DLD1 (cell line): Measurements from ENCODE around the gene UPK3BL2.
"Not testable (repeated sequence)": the region's sequence is repeated elsewhere in the genome, so short reads cannot be mapped to it uniquely, and the experiment has no call there.

Experiments used
- in situ Hi-C: cut with HindIII; loops from 2 replicates; pipeline ENCODE4 v1.10.0; 2017; ENCODE audit warnings: low sequenced_read_pairs

Gene UPK3BL2, protein sequence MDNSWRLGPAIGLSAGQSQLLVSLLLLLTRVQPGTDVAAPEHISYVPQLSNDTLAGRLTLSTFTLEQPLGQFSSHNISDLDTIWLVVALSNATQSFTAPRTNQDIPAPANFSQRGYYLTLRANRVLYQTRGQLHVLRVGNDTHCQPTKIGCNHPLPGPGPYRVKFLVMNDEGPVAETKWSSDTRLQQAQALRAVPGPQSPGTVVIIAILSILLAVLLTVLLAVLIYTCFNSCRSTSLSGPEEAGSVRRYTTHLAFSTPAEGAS

DNA sequence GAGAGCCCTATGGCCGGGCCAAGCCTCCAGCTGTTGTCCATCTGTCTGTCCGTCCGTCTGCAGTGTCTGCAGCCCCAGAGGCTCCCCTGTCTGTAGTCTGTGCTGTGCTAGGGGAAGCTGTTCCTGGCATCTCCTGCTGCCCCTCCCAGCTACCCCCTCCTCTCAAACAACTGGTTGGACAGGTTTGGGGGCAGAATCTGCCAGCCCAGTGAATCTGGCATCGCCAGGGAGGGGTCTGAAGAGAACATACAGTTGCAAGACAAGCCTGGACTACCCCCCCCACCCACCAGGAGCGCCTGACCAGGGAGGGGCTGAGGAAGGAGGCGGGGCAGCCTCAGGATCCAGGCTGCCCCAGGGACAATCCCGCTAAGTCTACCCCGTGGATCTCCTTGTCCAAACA, at the start of gene UPK3BL2:
TSS of gene UPK3BL2 (minus strand) at position 101 of the 400 bp plus-strand sequence. CDS start at position 41, 60 bp downstream.
- in situ Hi-C loops, result not testable (repeated sequence)

DNA sequence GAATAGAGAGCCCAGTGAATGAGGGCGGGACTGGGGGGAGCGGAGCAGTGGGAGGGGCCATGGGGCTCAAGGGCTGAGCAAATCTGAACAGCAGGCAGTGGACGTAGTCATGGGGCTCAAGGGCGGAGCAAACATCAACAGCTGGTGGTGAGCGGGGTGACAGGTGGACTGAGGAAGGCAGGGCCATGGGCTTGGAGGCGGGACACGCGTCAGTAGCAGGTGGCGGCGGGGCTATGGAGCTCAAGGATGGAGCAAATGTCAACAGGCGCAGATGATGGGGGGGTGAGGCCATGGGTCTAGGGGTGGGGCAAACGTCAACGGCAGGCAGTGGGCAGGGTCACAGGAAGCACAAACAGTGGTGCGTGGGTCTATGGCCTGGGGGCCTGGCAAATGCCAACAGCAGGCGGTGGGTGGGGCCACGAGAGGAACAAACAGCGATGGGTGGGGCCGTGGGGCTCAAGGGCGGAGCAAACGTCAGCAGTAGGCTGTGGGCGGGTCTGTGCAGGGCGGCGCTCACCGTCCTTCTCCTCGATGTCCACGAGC, 49.1 kb upstream of the UPK3BL2 start:
- in situ Hi-C loops, result not testable (repeated sequence)

DNA sequence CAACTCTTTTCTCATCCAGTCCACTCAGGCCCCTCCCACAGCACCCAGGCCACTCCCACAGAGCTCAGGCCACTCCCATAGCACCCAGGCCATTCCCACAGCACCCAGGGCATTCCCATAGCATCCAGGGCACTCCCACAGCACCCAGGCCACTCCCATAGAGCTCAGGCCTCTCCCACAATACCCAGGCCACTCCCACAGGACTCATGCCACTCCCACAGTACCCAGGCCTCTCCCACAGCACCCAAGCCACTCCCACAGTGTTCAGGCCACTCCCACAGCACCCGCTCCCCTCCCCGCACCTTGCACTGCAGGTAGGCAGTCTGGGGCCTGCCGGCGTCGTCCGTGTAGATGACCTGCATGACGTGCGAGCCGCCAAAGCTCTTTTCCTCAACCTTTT, 46.4 kb upstream of the UPK3BL2 start:
- in situ Hi-C loops, result not testable (repeated sequence)

DNA sequence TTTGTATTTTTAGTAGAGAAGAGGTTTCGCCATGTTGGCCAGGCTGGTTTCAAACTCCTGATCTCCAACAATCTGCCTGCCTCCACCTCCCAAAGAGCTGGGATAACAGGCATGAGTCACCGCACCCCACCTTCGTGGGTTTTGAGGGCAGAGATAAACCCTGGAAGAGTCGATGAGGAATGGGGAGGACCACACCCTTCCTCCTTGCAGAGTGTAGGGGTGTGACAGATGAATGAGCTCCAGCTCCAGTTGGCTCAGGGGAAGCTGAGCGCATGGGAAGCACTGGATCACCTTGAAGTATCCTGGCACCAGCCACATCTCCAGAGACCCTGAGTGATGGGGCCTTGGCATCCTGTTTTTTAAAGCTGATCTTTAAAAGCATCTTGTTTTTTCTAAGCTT, 40.0 kb upstream of the UPK3BL2 start:
- in situ Hi-C loops, result not testable (repeated sequence)

DNA sequence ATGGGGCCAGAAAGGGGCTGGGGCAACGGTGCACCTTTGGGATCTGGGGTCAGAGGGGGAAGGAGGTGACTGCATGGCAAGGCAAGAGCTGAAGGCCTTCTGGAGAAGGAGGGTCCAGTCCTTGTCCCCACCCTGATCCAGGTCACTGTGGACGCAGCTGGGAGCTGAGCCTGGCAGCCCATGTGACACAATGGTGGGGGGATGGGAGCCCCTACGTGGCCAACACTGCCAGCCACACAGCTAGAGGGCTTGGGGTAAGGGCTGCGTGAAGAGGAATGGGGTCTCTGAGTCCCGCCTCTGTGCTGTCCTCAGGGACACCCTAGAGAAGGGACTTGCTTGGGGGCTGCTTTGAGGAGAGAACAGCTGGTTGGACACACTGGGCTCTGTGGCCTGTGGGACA, 38.2 kb upstream of the UPK3BL2 start:
- in situ Hi-C loops, result not testable (repeated sequence)

DNA sequence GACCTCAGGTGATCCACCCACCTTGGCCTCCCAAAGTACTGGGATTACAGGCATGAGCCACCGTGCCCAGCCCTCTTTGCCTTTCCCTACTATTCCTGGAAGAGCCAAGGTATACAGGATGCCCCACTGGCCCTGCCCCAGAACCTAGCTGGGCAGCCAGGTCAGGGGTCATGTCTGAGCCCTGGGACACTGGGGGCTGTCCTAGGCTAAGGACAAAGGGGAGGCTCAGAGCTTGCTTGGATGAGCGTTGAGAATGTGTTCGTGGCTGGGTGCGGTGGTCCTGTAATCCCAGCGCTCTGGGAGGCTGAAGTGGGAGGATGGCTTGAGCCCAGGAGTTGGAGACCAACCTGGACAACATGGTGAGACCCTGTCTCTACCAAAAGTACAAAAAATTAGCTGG, 35.0 kb upstream of the UPK3BL2 start:
- in situ Hi-C loops, result not testable (repeated sequence)

DNA sequence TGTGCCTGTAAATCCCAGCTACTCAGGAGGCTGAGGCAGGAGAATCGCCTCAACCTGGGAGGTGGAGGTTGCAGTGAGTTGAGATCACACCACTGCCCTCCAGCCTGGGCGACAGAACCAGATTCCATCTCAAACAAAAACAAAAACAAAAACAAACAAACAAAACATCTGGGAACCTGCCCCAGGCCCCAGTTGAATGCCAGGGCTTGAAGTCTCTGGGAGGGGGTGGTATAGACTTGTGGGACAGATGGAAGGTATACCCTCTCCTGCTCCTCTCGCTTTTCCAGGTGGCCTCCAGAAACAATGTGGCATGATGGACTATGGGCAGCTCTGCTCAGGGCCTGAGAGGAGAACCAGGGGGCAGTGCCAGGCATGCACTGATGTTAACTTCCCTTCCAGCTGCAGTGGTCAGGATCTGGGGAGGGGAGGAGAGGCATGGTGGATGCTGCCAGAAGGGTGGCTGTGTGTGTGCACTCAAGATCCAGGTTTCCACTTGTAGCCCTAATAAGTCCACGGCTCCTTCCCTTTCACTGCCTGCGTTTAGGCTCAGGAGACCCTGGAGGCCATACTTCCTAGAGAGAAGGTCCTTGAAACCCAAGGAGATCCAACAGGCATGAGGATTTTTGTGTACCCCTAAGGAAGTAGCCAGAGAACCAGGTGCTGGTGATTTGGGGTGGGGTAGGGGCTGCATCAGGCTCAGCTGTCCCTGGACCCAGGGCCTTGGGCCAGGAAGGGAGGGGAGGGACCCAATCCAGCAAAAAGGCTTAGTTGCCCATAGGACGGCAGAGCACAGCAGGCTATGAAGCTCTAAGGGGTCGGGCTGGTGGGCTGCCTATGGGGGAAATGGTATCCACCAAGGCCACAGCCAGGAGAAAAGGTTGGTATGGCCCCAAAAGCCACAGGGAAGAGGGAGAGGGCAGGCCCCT, 34.1 kb upstream of the UPK3BL2 start:
- in situ Hi-C loops, result not testable (repeated sequence)

DNA sequence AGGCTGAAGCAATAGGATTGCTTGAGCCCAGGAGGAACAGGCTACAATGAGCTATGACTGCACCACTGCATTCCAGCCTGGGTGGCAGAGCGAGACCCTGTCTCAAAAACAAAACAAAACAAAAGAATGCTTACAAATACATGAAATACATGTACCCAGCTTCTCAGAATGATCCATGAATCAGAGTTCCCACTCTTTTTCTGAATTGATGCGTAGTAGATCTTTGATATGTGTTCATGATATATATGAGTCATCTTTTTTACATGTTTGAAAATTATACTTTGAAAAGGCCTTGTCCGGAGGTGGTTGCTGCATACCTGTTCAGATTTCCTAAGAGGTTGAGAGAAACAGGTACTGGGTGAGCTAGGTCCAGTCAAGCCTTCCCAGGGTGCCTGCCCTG, 32.9 kb upstream of the UPK3BL2 start:
- in situ Hi-C loops, result not testable (repeated sequence)

DNA sequence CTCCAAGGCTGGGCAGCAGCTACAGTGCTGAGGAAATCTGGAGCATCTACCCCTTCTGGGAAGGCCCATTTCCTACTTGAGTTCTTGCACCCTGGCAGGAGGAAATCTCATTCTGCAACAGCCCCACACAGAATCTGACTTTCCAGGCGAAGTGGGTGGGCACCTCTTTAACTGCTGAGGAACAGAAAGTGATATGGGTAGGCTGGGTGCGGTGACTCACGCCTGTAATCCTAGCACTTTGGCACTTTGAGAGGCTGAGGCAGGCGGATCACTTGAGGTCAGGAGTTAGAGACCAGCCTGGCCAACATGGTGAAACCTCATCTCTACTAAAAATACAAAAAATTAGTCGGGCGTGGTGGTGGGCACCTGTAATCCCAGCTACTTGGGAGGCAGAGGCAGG, 31.1 kb upstream of the UPK3BL2 start:
- in situ Hi-C loops, result not testable (repeated sequence)

DNA sequence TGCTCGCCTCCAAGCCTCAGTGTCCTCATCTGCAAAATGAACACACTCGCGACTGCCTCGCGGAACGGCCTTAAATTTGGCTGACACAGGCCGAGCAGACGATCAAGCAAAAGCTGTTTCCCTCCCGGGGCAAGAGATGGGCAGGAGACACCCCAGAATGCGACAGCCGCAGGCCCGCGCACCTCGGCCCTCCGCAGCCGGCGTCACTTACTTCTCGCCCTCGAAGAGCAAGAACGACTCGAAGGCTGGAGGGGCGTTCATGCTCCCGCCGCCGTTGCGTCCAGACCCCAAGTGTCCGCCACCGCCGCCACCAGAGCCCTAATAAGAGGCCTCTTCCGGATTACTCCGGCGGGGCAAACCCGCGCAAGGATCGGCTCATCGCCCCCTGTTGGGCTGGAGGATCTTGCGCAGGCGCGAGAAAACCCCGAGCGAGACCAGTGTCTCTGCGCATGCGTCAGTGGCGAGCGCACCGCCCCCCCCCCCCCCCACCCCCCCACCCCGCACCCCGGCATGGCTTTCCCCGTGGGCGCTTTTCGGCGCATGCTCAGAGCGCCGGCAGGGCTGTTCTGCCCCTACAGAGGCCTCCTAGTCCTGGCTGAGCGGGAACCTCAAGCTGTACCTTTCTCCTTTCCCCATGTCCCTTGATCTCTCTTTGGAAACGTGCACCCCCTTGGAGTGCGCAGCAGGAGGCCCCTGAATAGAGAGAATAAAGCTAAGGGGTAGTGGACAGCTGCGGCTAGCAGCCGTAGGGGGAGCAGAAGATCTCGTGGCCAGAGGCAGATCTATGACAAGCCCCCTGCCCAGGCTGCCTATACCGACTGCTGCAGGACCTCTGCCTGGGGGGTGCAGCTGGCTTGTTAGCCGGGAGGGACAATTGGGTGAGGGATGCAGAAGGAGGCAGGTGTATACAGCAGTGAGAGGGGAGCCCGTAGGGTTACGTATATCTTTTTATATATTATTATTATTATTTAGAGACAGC, 29.1 kb upstream of the UPK3BL2 start, which contains the start of gene POLR2J3:
TSS of gene POLR2J3 (minus strand) at position 323 of the 979 bp plus-strand sequence. CDS start at position 261, 62 bp downstream.
- in situ Hi-C loops, result not testable (repeated sequence)

DNA sequence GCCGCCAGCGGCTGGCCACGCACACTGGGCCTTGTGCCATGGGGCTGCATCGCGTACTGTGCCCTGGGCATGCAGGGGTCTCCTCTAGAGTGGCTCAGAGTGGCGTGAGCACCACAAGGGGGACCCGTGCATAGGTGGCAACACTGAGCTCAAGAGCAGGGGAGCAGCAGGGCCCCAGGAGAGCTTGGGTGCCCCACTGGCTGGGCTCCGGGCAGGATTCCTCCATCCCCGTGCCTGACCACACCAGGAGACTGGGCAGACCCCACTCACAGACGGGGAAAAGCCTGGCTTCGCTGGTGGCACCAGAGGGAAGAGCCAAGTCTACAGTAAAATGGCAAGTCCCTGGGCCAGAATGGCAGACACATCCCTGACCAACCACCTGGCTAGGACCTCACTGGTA, 25.1 kb upstream of the UPK3BL2 start:
- in situ Hi-C loops, result not testable (repeated sequence)

DNA sequence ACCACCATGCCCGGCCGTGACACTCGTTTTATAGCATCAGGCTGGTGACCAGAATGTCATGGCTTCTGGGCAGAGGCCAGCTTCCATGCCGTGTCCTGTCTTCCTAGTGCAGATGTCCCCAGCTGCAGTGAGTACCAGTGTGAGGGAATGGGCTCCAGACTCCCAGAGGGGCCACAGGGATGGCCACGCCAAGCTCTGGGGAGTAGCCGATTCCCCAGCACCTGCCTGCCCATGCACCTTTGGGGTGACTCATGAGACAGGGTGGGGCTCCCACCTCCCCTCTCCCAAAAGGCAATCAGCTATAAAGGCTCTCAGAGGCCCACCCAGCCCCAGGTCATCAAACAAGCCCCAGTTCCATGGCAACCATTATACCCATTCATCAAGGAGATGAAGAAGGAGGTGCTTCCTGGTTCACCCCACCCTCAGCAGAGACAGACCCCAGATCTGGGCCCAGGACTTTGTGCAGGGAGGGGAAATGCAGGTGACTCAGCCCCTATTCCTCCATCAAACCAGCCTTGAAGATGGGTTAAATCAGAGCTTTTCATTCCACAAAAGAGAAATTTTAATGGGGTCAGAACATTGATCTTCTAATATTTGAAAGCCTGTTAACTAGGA, 7.4 kb upstream of the UPK3BL2 start, which contains the start of gene SPDYE2:
TSS of gene SPDYE2 (plus strand) at position 419 of the 615 bp plus-strand sequence. CDS start 2,030 bp downstream, outside the sequence.
- in situ Hi-C loops, result not testable (repeated sequence)

DNA sequence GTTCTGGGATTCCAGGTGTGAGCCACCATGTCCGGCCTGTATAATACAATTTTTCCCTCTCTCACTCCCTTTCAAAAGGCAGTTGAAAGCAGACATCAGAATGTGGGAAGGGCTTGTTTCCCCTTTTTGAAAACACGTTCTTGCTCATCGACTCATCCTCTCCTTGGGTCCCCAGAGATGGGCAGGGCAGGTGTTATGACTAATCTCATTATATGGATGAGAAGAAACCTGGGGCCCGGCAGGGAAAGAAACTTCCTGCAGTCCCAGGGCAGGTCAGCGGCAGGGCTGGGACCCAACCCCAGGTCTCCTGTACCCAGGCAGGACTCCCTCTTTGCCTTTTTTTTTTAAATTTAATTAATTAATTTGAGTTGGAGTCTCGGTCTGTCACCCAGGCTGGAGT, 2.9 kb upstream of the UPK3BL2 start:
- in situ Hi-C loops, result not testable (repeated sequence)

DNA sequence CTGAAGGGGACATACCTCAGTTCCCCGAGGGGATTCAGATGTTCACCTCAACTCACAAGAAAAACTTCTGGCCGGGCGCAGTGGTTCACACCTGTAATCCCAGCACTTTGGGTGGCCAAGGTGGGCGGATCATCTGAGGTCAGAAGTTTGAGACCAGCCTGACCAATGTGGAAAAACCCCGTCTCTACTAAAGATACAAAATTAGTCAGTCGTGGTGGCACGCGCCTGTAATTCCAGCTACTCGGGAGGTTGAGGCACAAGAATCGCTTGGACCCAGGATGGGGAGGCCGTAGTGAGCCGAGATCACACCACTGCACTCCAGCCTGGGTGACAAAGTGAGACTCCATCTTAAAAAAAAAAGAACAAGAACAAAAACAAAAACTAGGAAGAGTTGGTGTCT, 1.8 kb upstream of the UPK3BL2 start:
- in situ Hi-C loops, result not testable (repeated sequence)

DNA sequence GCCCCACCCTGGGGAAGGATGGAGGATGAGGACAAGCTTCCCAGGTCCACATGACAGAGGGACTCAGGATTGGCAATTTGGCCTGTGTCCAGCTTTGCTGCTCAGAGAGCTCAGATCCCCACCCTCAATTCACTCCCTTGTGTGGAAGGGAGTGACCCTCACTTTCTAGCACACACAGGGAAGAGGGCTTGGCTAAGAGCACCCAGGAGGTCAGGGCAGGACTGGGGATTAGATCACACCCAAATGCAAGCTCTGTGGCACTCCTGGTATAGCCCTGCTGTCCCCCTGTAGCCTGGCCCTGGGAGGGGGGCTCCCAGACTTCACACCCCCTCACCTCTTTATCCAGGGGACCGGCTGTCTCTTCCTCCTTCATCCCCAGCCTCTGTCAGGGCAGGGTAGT, 876 bp upstream of the UPK3BL2 start:
- in situ Hi-C loops, result not testable (repeated sequence)

DNA sequence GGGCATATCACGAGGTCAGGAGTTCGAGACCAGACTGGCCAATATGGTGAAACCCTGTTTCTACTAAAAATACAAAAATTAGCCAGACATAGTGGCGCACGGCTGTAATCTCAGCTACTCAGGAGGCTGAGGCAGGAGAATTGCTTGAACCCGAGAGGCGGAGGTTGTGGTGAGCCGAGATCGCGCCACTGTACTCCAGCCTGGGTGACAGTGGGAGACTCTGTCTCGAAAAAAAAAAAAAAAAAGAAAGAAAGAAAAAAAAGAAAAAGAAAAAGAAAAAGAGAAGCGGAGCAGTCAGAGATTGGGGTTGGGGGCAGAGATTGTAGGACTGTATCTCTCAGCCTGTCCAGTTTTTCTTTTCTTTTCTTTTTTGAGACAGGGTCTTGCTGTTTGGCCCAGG, 725 bp downstream of the UPK3BL2 start:
- in situ Hi-C loops, result not testable (repeated sequence)

DNA sequence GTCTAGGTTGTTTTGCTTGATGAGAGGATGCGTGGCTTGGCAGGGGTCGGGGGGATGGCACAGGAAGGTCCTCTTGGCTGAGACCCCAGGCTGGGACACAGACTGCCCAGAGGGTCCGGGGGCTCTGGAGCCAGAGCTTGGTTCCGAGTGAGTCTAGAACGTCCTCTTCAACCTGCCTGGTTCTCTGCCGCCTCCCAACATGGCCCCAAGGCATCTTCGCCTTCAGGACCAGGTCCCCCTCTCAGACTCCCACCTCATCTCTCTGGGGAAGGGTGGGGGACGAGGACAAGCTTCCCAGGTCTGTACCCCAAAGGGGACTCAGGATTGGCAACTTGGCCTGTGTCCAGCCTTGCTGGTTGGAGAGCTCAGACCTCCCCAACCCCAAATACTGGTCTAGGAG, 1.4 kb downstream of the UPK3BL2 start:
- in situ Hi-C loops, result not testable (repeated sequence)

DNA sequence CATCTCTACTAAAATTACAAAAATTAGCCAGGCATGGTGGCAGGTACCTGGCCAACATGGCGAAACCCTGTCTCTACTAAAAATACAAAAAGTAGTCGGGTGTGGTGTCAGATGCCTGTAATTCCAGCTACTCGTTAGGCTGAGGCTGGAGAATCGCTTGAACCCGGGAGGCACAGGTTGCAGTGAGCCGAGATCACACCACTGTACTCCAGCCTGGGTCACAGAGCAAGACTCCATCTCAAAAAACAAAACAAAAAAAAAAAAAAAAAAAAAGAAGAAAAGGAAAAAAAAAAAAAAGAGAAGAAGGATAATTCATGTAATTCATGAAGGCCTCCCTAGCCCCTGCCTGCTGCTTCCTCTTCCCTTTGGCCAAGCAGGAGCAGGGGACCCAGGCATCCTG, 2.9 kb downstream of the UPK3BL2 start:
- in situ Hi-C loops, result not testable (repeated sequence)

DNA sequence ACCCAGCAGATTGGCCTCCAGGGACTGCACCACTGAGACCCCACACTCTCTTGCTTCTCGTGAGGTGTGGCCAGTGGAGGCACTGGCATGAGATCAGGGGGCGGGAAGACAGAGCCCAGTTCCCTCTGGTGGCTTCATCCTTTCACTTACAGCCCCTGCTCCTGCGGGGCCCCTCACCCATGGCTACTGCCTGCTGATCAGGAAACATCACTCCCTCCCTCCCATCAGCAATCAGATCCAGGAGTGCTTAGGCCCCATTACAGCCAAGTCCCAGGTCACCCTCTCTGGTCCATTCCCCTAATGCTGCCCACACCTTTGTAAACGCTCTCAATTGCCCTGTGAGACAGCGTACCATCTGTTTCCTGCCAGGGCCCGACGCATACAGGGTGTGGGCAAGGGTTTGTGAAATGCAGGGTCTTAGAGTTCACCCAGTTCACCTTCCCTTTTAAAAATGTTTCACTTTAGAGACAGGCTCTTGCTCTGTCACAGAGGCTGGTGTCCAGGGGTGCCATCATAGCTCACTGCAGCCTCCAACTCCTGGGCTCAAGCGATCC, 8.4 kb downstream of the UPK3BL2 start:
- in situ Hi-C loops, result not testable (repeated sequence)
